Measurements from ENCODE around the gene LSS.
"Not testable (repeated sequence)": the region's sequence is repeated elsewhere in the genome, so short reads cannot be mapped to it uniquely, and the experiment has no call there.

LSS gene

DNA sequence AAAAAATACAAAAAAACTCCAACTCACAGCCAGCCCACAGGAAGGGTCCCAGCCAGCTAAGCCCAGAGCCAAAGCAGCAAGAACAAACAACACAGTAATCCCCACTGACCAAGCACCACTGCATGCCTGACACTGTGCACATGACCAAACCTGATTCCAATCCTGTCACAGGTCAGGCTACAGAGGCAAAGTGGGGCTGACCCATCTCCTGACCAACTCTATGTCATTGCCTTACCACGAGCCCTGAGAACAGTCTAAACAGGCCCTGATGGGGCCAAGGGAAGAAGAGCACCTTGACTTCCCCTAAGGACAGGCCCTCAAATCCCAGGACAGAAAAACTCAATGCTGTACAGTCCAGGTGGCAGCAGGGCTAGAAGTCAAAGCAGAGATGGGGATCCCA, 2.4 kb downstream of the LSS start:
- no peak overlapping the region for H3K14ac ChIP-seq (ENCODE audit: low read length)
- no peak overlapping the region for H3K4me2 ChIP-seq (ENCODE audit: insufficient read depth, low read length, poor library complexity, severe bottlenecking)
- H2BK5ac ChIP-seq (ENCODE audit: low read length): no peak overlapping the region
- no peak overlapping the region for H2BK15ac ChIP-seq (ENCODE audit: low read length)
- peaks cover 20 to 21% of the 10 kb centered on the region in 2 donors for H3K4me1 ChIP-seq (ENCODE audit: control insufficient read depth in 2 of 2, insufficient read depth in 1 of 2, low read depth in 1 of 2, low read length in 2 of 2)
- no peaks in the 10 kb centered on the region for H3K27me3 ChIP-seq (ENCODE audit: control insufficient read depth in 3 of 3, insufficient read depth in 3 of 3, low read depth in 1 of 3, low read length in 3 of 3)
- H3K9ac ChIP-seq (ENCODE audit: low read depth, low read length, poor library complexity): no peak overlapping the region
- no peak overlapping the region for H3K18ac ChIP-seq (ENCODE audit: low read length)
- H3K79me1 ChIP-seq (ENCODE audit: low read depth, low read length): peaks cover 12% of the 10 kb centered on the region
- H4K91ac ChIP-seq (ENCODE audit: low read depth, low read length, poor library complexity): no peak overlapping the region
- no peak overlapping the region for H2AFZ ChIP-seq (ENCODE audit: low read length)
- peak overlapping the region in 1 of 2 donors; percentile 70 for H3K4me3 ChIP-seq (ENCODE audit: low read length in 2 of 2)
- no peak overlapping the region for H2BK120ac ChIP-seq (ENCODE audit: low read depth, low read length)
- H3K27ac ChIP-seq (replicated peaks; ENCODE audit: low read length): no peak overlapping the region
- no peak for DNase-seq (ENCODE audit: low spot score)
- H3K36me3 ChIP-seq (replicated peaks in 1 of 2; ENCODE audit: control insufficient read depth in 2 of 2, insufficient read depth in 2 of 2, low read length in 2 of 2): peaks cover 24 to 66% of the 10 kb centered on the region in 2 donors
- H3K23ac ChIP-seq (ENCODE audit: low read depth, low read length, poor library complexity): no peak overlapping the region
- no CpG with 5 or more reads among the region's 1 CpG for WGBS, 2 donors (ENCODE audit: extremely low coverage in 2 of 2, insufficient read length in 2 of 2, insufficient replicate concordance in 1 of 2)
- H4K8ac ChIP-seq (ENCODE audit: low read depth, low read length): no peak overlapping the region
- no peak overlapping the region for H2AK5ac ChIP-seq (ENCODE audit: low read depth, low read length)
- no peak overlapping the region for H2BK12ac ChIP-seq (ENCODE audit: low read length)
- no peak overlapping the region for H3K4ac ChIP-seq (ENCODE audit: low read length)
- peaks cover 11 to 13% of the 10 kb centered on the region in 2 donors for H3K9me3 ChIP-seq (replicated peaks in 1 of 2; ENCODE audit: control insufficient read depth in 2 of 2, insufficient read depth in 1 of 2, low read depth in 1 of 2, low read length in 2 of 2)

DNA sequence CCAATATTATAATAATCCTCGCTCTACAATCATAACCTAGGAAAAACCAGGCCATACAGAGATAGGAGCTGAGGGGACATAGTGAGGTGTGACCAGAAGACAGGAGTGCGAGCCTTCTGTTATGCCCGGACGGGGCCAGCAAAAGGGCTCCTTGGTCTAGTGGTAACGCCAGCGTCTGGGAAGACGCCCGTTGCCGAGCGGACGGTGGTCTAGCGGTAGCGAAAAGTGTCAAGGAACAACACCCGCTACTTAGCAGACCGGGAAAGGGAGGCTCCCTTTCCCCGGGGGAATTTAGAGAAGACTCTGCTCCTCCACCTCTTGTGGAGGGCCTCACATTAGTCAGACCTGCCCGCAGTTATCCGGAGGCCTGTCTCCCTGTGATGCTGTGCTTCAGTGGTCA, 4.9 kb downstream of the LSS start:
- H3K4ac ChIP-seq (ENCODE audit: low read length); H3K27ac ChIP-seq (replicated peaks; ENCODE audit: low read length); H3K14ac ChIP-seq (ENCODE audit: low read length); H3K18ac ChIP-seq (ENCODE audit: low read length); H3K9ac ChIP-seq (ENCODE audit: low read depth, low read length, poor library complexity); H3K27me3 ChIP-seq (ENCODE audit: control insufficient read depth in 3 of 3, insufficient read depth in 3 of 3, low read depth in 1 of 3, low read length in 3 of 3); H3K4me2 ChIP-seq (ENCODE audit: insufficient read depth, low read length, poor library complexity, severe bottlenecking); H2AK5ac ChIP-seq (ENCODE audit: low read depth, low read length); H3K23ac ChIP-seq (ENCODE audit: low read depth, low read length, poor library complexity); H2BK15ac ChIP-seq (ENCODE audit: low read length); H2BK120ac ChIP-seq (ENCODE audit: low read depth, low read length); H2AFZ ChIP-seq (ENCODE audit: low read length); H2BK5ac ChIP-seq (ENCODE audit: low read length); H4K8ac ChIP-seq (ENCODE audit: low read depth, low read length); H3K4me3 ChIP-seq (ENCODE audit: low read length in 2 of 2); DNase-seq (ENCODE audit: low spot score); H4K91ac ChIP-seq (ENCODE audit: low read depth, low read length, poor library complexity); H2BK12ac ChIP-seq (ENCODE audit: low read length): not testable (repeated sequence)
- Histone ChIP-seq H3K36me3 (replicated peaks in 1 of 2; ENCODE audit: control insufficient read depth in 2 of 2, insufficient read depth in 2 of 2, low read length in 2 of 2) (peaks cover 38 to 75% of the 10 kb centered on the region in 2 donors), H3K79me1 (ENCODE audit: low read depth, low read length) (peaks cover 23% of the 10 kb centered on the region), H3K4me1 (ENCODE audit: control insufficient read depth in 2 of 2, insufficient read depth in 1 of 2, low read depth in 1 of 2, low read length in 2 of 2) (peaks cover 16 to 19% of the 10 kb centered on the region in 2 donors), H3K9me3 (replicated peaks in 1 of 2; ENCODE audit: control insufficient read depth in 2 of 2, insufficient read depth in 1 of 2, low read depth in 1 of 2, low read length in 2 of 2) (peaks cover 2 to 11% of the 10 kb centered on the region in 2 donors)
- WGBS, 2 donors (ENCODE audit: extremely low coverage in 2 of 2, insufficient read length in 2 of 2, insufficient replicate concordance in 1 of 2): no CpG with 5 or more reads among the region's 18 CpGs

DNA sequence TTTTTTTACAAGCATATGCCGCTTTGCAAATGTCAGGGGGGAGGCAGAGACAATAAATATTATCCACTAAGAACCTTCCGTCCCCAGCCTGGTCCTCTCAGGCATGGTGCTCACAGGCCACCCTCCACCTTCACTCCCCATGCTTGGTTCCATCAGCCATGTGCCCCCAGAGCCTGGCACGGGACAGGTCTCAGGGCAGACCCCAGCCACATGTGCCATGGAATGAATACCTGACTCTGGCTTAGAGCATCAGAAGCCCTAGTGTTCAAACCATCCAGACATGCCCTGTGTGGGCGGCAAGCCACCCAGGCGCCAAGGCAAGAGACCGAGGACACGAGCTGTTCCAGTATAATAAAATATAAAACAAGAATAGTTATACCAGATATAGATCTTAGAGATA, 5.4 kb downstream of the LSS start:
- Histone ChIP-seq H4K91ac (ENCODE audit: low read depth, low read length, poor library complexity) (no peak overlapping the region), H3K4me1 (ENCODE audit: control insufficient read depth in 2 of 2, insufficient read depth in 1 of 2, low read depth in 1 of 2, low read length in 2 of 2) (peaks cover 16 to 19% of the 10 kb centered on the region in 2 donors), H2BK12ac (ENCODE audit: low read length) (no peak overlapping the region), H3K4ac (ENCODE audit: low read length) (no peak overlapping the region), H4K8ac (ENCODE audit: low read depth, low read length) (no peak overlapping the region), H3K9me3 (replicated peaks in 1 of 2; ENCODE audit: control insufficient read depth in 2 of 2, insufficient read depth in 1 of 2, low read depth in 1 of 2, low read length in 2 of 2) (peaks cover 2 to 11% of the 10 kb centered on the region in 2 donors), H3K14ac (ENCODE audit: low read length) (no peak overlapping the region), H2BK15ac (ENCODE audit: low read length) (no peak overlapping the region), H3K23ac (ENCODE audit: low read depth, low read length, poor library complexity) (no peak overlapping the region), H2BK5ac (ENCODE audit: low read length) (no peak overlapping the region), H3K27me3 (ENCODE audit: control insufficient read depth in 3 of 3, insufficient read depth in 3 of 3, low read depth in 1 of 3, low read length in 3 of 3) (no peaks in the 10 kb centered on the region), H3K36me3 (replicated peaks in 1 of 2; ENCODE audit: control insufficient read depth in 2 of 2, insufficient read depth in 2 of 2, low read length in 2 of 2) (peaks cover 38 to 79% of the 10 kb centered on the region in 2 donors), H2BK120ac (ENCODE audit: low read depth, low read length) (no peak overlapping the region), H3K9ac (ENCODE audit: low read depth, low read length, poor library complexity) (peak overlapping the region; percentile 66), H3K18ac (ENCODE audit: low read length) (no peak overlapping the region), H3K4me3 (ENCODE audit: low read length in 2 of 2) (no peak overlapping the region), H3K4me2 (ENCODE audit: insufficient read depth, low read length, poor library complexity, severe bottlenecking) (no peak overlapping the region), H3K79me1 (ENCODE audit: low read depth, low read length) (peaks cover 23% of the 10 kb centered on the region), H3K27ac (replicated peaks; ENCODE audit: low read length) (no peak overlapping the region), H2AFZ (ENCODE audit: low read length) (no peak overlapping the region), H2AK5ac (ENCODE audit: low read depth, low read length) (no peak overlapping the region)
- WGBS, 2 donors (ENCODE audit: extremely low coverage in 2 of 2, insufficient read length in 2 of 2, insufficient replicate concordance in 1 of 2): no CpG with 5 or more reads among the region's 7 CpGs
- DNase-seq (ENCODE audit: low spot score): no peak

GRCh38 chr21:46222436-46223116, 6.0 kb downstream of the LSS start:
- Histone ChIP-seq H3K9me3 (replicated peaks in 1 of 2; ENCODE audit: control insufficient read depth in 2 of 2, insufficient read depth in 1 of 2, low read depth in 1 of 2, low read length in 2 of 2) (peaks cover 2 to 11% of the 10 kb centered on the region in 2 donors), H3K14ac (ENCODE audit: low read length) (no peak overlapping the region), H2AK5ac (ENCODE audit: low read depth, low read length) (no peak overlapping the region), H2BK120ac (ENCODE audit: low read depth, low read length) (no peak overlapping the region), H3K4ac (ENCODE audit: low read length) (no peak overlapping the region), H2BK12ac (ENCODE audit: low read length) (no peak overlapping the region), H3K4me1 (ENCODE audit: control insufficient read depth in 2 of 2, insufficient read depth in 1 of 2, low read depth in 1 of 2, low read length in 2 of 2) (peaks cover 16 to 19% of the 10 kb centered on the region in 2 donors), H2AFZ (ENCODE audit: low read length) (no peak overlapping the region), H2BK5ac (ENCODE audit: low read length) (no peak overlapping the region), H3K27me3 (ENCODE audit: control insufficient read depth in 3 of 3, insufficient read depth in 3 of 3, low read depth in 1 of 3, low read length in 3 of 3) (no peaks in the 10 kb centered on the region), H4K91ac (ENCODE audit: low read depth, low read length, poor library complexity) (no peak overlapping the region), H3K9ac (ENCODE audit: low read depth, low read length, poor library complexity) (no peak overlapping the region), H3K4me2 (ENCODE audit: insufficient read depth, low read length, poor library complexity, severe bottlenecking) (no peak overlapping the region), H3K18ac (ENCODE audit: low read length) (no peak overlapping the region), H4K8ac (ENCODE audit: low read depth, low read length) (no peak overlapping the region), H3K4me3 (ENCODE audit: low read length in 2 of 2) (no peak overlapping the region), H3K36me3 (replicated peaks in 1 of 2; ENCODE audit: control insufficient read depth in 2 of 2, insufficient read depth in 2 of 2, low read length in 2 of 2) (peaks cover 40 to 84% of the 10 kb centered on the region in 2 donors), H3K27ac (replicated peaks; ENCODE audit: low read length) (no peak overlapping the region), H2BK15ac (ENCODE audit: low read length) (no peak overlapping the region), H3K79me1 (ENCODE audit: low read depth, low read length) (peaks cover 23% of the 10 kb centered on the region), H3K23ac (ENCODE audit: low read depth, low read length, poor library complexity) (peak overlapping the region; percentile 9)
- DNase-seq (ENCODE audit: low spot score): no peak
- WGBS, 2 donors (ENCODE audit: extremely low coverage in 2 of 2, insufficient read length in 2 of 2, insufficient replicate concordance in 1 of 2): no CpG with 5 or more reads among the region's 11 CpGs
